ENCODE measurements around the gene KDM6B. TPM values are rescaled to one million over a fixed set of nuclear protein-coding genes. Genes with fewer than 3 reads are reported as not detected.

KDM6B gene
- total RNA-seq, 1 donor from 2014 or later = 2.9 TPM

DNA sequence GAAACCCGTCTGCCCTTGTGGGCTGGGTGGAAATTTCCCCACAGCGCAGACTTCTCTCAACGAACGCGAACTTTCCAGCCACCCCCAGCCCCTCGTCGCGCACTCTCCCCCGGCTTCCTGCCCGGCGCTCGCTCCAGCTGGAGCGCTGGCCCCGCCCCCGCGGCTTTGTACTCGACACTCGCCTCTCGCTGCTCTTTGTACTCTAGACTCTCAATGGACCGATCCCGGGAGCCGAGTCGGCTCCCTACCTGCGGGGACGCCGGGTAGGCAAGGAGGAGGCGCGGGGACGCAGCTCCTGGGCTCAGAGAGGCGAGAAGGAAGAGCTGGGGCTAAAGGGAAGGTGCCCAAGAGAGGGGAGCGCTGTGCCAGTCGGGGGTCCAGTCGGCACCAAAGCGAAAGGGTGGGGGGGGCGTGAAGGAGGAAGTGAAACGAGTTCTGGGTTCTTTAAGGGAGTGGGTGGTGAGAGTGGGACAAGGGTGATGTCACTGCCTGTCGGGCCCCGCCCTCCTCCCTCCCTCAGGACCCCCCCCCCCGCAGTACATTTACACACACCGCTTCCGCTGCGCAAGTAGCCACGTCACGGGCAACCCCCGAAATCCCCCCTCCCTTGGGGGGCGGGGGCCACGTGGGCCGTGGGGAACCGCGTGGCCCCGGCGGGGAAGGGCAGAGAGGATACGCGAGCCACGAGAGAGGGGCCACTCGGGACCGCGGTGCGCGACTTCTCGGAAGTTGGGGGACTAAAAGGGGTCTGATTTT lies 9.7 kb downstream of the KDM6B start:
- no peaks in the 10 kb centered on the region for H3K27me3 ChIP-seq (ENCODE audit: control insufficient read depth, insufficient read depth, low read length)
- peaks cover 31% of the 10 kb centered on the region for H3K36me3 ChIP-seq (ENCODE audit: control insufficient read depth, insufficient read depth, low read length)
- TF ChIP-seq, protein P1, sequence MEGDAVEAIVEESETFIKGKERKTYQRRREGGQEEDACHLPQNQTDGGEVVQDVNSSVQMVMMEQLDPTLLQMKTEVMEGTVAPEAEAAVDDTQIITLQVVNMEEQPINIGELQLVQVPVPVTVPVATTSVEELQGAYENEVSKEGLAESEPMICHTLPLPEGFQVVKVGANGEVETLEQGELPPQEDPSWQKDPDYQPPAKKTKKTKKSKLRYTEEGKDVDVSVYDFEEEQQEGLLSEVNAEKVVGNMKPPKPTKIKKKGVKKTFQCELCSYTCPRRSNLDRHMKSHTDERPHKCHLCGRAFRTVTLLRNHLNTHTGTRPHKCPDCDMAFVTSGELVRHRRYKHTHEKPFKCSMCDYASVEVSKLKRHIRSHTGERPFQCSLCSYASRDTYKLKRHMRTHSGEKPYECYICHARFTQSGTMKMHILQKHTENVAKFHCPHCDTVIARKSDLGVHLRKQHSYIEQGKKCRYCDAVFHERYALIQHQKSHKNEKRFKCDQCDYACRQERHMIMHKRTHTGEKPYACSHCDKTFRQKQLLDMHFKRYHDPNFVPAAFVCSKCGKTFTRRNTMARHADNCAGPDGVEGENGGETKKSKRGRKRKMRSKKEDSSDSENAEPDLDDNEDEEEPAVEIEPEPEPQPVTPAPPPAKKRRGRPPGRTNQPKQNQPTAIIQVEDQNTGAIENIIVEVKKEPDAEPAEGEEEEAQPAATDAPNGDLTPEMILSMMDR (IDR thresholded peaks at IDR 0.05; ENCODE audit: insufficient read depth, low read length, severe bottlenecking) = no peak
- FAIRE-seq (no peak), DNase-seq (ENCODE audit: low read depth) (peak; percentile 76)
- H3K4me3 ChIP-seq (ENCODE audit: low read depth, low read length) = peak overlapping the region; percentile 67

DNA sequence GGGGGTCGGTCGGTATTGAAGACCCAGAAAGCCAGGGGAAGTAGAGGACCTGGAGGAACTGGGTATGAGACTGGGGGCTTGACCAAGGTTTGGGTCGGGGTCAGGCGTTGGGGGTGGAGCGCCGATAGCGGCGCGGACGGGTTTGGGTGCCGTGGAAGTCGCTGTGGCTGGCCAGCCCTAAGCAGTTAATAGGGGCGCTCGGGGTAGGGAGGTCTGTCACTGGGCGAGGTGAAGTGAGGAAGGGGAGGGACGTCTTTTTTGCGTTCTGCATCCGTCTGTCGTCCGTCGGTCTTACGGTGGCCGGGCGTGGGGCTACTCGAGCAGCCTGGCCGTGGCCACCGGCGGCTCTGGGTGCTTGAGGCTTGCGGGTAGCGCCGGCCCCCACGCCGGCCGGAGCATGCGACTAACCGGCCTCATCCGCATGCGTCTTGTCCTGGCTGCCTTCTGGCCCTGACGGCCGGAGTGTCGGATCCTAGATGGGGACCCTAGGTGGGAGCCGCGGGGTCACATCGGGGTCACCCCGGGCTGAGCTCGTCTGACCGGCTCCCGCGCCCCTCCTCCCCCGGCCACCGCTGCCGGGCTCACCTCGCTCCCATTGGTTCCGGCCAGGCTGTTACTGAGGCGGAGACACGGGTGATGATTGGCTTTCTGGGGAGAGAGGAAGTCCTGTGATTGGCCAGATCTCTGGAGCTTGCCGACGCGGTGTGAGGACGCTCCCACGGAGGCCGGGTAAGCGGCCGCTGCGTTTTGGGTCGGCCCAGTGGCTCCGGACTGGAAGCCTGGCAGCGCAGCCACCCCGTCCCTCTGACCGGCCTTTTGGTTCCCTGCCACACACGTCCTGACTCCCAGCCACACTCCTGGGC lies 10.5 kb downstream of the KDM6B start:
- Histone ChIP-seq H3K27me3 (ENCODE audit: control insufficient read depth, insufficient read depth, low read length) (no peaks in the 10 kb centered on the region), H3K36me3 (ENCODE audit: control insufficient read depth, insufficient read depth, low read length) (peaks cover 37% of the 10 kb centered on the region), H3K4me3 (ENCODE audit: low read depth, low read length) (peak overlapping the region; percentile 67)
- DNase-seq (ENCODE audit: low read depth) (peak; percentile 90), FAIRE-seq (no peak)
- TF ChIP-seq, protein P1 (IDR thresholded peaks at IDR 0.05; ENCODE audit: insufficient read depth, low read length, severe bottlenecking) = no peak

DNA sequence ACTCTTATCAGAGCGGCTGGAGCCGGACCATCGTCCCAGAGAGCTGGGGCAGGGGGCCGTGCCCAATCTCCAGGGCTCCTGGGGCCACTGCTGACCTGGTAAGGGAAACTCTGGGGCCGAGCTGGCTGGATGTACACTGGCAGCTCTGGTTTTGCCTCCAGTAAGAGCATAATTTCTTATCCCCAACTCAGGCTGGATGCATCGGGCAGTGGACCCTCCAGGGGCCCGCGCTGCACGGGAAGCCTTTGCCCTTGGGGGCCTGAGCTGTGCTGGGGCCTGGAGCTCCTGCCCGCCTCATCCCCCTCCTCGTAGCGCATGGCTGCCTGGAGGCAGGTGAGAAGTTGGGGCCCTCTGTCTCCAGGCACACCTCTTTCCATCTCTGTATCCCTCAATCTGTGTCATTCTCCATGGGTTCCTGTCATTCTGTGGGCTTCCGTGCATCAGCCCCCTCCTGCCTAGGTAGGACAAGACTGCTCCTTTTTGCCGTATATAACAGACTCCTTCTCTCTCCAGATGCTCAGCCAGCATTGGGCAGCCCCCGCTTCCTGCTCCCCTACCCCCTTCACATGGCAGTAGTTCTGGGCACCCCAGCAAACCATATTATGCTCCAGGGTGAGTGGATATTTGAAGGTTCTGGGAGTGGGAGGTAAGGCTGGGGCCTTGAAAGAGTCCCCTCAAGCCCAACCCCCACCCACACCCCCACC lies 11.5 kb downstream of the KDM6B start:
- Histone ChIP-seq H3K4me3 (ENCODE audit: low read depth, low read length) (peak overlapping the region; percentile 67), H3K36me3 (ENCODE audit: control insufficient read depth, insufficient read depth, low read length) (peaks cover 39% of the 10 kb centered on the region), H3K27me3 (ENCODE audit: control insufficient read depth, insufficient read depth, low read length) (no peaks in the 10 kb centered on the region)
- DNase-seq (ENCODE audit: low read depth) (no peak), FAIRE-seq (no peak)
- TF ChIP-seq, protein P1 (IDR thresholded peaks at IDR 0.05; ENCODE audit: insufficient read depth, low read length, severe bottlenecking) = no peak

DNA sequence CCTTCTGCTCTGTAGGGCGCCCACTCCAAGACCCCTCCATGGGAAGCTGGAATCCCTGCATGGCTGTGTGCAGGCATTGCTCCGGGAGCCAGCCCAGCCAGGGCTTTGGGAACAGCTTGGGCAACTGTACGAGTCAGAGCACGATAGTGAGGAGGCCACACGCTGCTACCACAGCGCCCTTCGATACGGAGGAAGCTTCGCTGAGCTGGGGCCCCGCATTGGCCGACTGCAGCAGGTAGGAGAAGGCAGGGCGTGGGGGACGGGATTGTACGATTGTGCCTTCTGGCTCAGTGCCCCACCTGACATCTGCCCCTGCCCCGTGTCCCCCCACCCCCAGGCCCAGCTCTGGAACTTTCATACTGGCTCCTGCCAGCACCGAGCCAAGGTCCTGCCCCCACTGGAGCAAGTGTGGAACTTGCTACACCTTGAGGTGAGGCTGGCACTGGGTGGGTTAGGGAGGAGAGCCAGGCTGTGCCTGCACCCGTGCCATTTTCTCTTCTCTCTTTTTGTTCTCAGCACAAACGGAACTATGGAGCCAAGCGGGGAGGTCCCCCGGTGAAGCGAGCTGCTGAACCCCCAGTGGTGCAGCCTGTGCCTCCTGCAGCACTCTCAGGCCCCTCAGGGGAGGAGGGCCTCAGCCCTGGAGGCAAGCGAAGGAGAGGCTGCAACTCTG lies 12.2 kb downstream of the KDM6B start:
- no peak overlapping the region for H3K4me3 ChIP-seq (ENCODE audit: low read depth, low read length)
- H3K27me3 ChIP-seq (ENCODE audit: control insufficient read depth, insufficient read depth, low read length) = no peaks in the 10 kb centered on the region
- FAIRE-seq (no peak), DNase-seq (ENCODE audit: low read depth) (no peak)
- H3K36me3 ChIP-seq (ENCODE audit: control insufficient read depth, insufficient read depth, low read length) = peaks cover 45% of the 10 kb centered on the region
- TF ChIP-seq, protein P1 (IDR thresholded peaks at IDR 0.05; ENCODE audit: insufficient read depth, low read length, severe bottlenecking) = no peak
